Transverse colon (tissue), 4 donors: ENCODE data around the gene TSPAN5. TPM values are rescaled to one million over a fixed set of nuclear protein-coding genes. Genes with fewer than 3 reads are reported as not detected.

Experiments
- DNase-seq: peaks from one replicate; pipeline ENCODE4 v3.0.0-alpha.2; 2019
- H3K27ac ChIP-seq, 4 donors: fragments of 200-600 bp; sonication (generic); 2 replicates each; pipeline ENCODE4 v1.5.1; 2016 to 2018; ENCODE audit warnings: inconsistent platforms in 4 of 4
- H3K27me3 ChIP-seq: fragments of 200-600 bp; sonication (generic); 2 replicates; pipeline ENCODE4 v1.5.1; 2017; ENCODE audit warnings: inconsistent platforms
- H3K36me3 ChIP-seq, 4 donors: fragments of 200-600 bp; sonication (generic); 2 replicates each; pipeline ENCODE4 v1.5.1; 2017 to 2019; ENCODE audit warnings: inconsistent platforms in 4 of 4
- H3K4me1 ChIP-seq, 4 donors: fragments of 200-600 bp; sonication (generic); 2 replicates each; pipeline ENCODE4 v1.5.1; 2017 to 2020; ENCODE audit warnings: inconsistent platforms in 4 of 4
- H3K4me3 ChIP-seq, 4 donors: fragments of 200-600 bp; sonication (generic); 1 replicate in 1 of 4; 2 replicates in 3 of 4; pipeline versions ENCODE4 v1.5.1 to v1.6.1; 2017 to 2019; ENCODE audit warnings: inconsistent platforms in 4 of 4
- H3K9me3 ChIP-seq, 2 donors: fragments of 200-600 bp; sonication (generic); 2 replicates each; pipeline ENCODE4 v1.5.1; 2017 to 2019; ENCODE audit warnings: inconsistent platforms in 2 of 2
- EP300 ChIP-seq: sonication (generic); formaldehyde crosslinking; IDR thresholded peaks from one replicate; pipeline ENCODE4 v1.6.1; 2017; ENCODE audit warnings: antibody characterized with exemption, low read depth
- POLR2A ChIP-seq: fragments of 450-650 bp; IDR thresholded peaks from one replicate; pipeline ENCODE4 v1.6.1; 2016; ENCODE audit warnings: antibody characterized with exemption, mild to moderate bottlenecking, moderate library complexity
- POLR2AphosphoS5 ChIP-seq, 3 donors: sonication (generic); formaldehyde crosslinking; IDR thresholded peaks; one replicate each; pipeline ENCODE4 v1.6.1; 2016; ENCODE audit warnings: antibody characterized with exemption in 3 of 3
- WGBS, 2 donors: methylation state at CpG; one replicate each; pipeline ENCODE4 v1.1.5; 2018; ENCODE audit warnings: low coverage in 1 of 2; 5-methylcytosine and 5-hydroxymethylcytosine counted together
- in situ Hi-C, 4 donors: fragments of 200-750 bp; cut with MboI; loops; one replicate each; pipeline versions ENCODE4 v1.15.0 to v1.15.1; 2017; ENCODE audit warnings: low sequenced_read_pairs in 3 of 4, low pct_ligation_motif_present in 1 of 4, low pct_unique_long_range_greater_than_20kb in 1 of 4
- intact Hi-C: fragments of 100-400 bp; cut with DNase I; formaldehyde crosslinking; loops from one replicate; pipeline ENCODE4 v1.15.1; 2023; ENCODE audit warnings: low total_unique reads
- total RNA-seq, 4 donors: library from RNA; depleted of rRNA; stranded (reverse); fragments of >200 nt; gene quantifications; one replicate each; pipeline ENCODE4 v1.1.0, GENCODE V29; 2016
- TF ChIP-seq, protein P1 (sequence below), 5 experiments: fragments of 200-600 bp in 3 of 5; fragments of 450-650 bp in 2 of 5; sonication (generic) in 3 of 5; IDR thresholded peaks; 1 replicate in 2 of 5; 2 replicates in 3 of 5; pipeline ENCODE4 v1.5.1; 2016 to 2017; ENCODE audit warnings: antibody characterized with exemption in 5 of 5, inconsistent platforms in 3 of 5, mild to moderate bottlenecking in 2 of 5, moderate library complexity in 1 of 5

Gene TSPAN5
- total RNA-seq, 4 donors from 2014 or later = 1.1 to 9.6 (median 4.4) TPM

DNA sequence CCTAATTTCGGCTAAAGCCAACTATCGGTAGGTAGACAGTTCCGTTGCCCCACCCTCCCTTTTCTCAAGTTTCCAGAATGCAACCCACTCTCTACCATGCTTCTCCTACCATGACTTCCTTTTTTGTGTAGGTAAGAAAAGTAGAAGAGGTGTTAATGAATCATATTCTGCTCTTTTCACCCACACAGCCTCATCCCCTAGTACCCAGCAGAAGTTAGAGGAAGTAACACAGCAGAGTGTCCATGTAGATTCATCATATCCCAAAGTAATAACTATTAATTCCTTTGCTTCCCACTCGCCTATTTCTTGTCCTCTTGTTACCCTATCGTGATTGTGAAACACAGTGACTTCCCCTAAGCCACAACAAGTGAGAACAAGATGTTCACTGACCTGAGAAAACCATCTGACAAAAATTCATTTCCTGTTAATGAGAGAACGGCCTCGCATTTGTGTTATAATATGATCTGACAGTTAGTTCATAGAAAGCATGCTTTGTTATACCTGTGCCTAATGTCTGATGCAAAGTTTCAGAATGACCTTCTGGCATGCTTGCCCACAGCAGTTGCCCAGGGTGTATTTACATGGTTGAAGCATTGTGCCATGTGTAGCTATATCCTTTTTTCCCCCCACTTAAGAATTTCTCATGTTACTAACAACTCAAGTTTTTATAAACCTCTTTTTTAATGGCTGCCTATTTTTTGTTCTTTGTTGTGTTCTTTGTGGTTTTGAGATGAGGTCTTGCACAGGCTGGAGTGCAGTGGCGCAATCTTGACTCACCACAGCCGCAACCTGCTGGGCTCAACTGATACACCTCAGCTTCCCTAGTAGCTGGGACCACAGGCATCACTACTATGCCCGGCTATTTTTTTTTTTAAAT is 211.7 kb downstream of the TSPAN5 start:
- in situ Hi-C loops (no loop called here), intact Hi-C loops (no loop called here)
- DNase-seq = peak; percentile 45
- Histone ChIP-seq H3K9me3 (no peaks in the 10 kb centered on the region), H3K36me3 (peaks cover 0 to 6% (median 0%) of the 10 kb centered on the region in 4 donors), H3K4me1 (peaks cover 0 to 5% (median 0%) of the 10 kb centered on the region in 4 donors), H3K27ac (peak overlapping the region; percentile 28 to 55 (median 46)), H3K27me3 (no peaks in the 10 kb centered on the region), H3K4me3 (no peak overlapping the region)
- WGBS, 2 donors = 65 to 72% methylated on average over 8 to 10 of the region's 10 CpGs
- TF ChIP-seq POLR2AphosphoS5 (IDR thresholded peaks at IDR 0.05) = peak in 1 of 3 donors; percentile 32
- TF ChIP-seq POLR2A = no peak

DNA sequence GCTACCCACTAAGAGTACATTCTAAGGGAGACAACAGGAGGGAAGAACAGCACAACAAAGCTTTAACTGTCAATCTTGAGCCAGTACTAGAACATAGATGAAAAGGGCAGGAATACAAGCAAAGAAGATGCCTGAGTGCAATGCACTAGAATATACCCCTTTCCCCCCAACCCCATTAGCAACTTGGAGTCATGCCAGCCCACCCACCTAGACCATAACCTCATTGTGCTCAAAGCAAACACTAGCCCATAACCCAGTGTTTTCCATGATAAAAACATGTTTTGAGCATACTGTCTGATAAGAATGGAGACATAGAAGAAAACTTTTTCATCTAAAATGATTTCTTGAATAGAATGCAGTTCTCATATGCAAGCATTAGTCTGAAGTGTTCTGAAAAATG is 214.0 kb downstream of the TSPAN5 start:
- Histone ChIP-seq H3K4me3 (no peak overlapping the region), H3K27me3 (no peaks in the 10 kb centered on the region), H3K4me1 (peaks cover 0 to 5% (median 0%) of the 10 kb centered on the region in 4 donors), H3K9me3 (no peaks in the 10 kb centered on the region), H3K27ac (no peak overlapping the region), H3K36me3 (peaks cover 0 to 11% (median 4%) of the 10 kb centered on the region in 4 donors)
- in situ Hi-C loops = no loop called here
- intact Hi-C loops = no loop called here
- no peak for DNase-seq
- TF ChIP-seq, protein P1, sequence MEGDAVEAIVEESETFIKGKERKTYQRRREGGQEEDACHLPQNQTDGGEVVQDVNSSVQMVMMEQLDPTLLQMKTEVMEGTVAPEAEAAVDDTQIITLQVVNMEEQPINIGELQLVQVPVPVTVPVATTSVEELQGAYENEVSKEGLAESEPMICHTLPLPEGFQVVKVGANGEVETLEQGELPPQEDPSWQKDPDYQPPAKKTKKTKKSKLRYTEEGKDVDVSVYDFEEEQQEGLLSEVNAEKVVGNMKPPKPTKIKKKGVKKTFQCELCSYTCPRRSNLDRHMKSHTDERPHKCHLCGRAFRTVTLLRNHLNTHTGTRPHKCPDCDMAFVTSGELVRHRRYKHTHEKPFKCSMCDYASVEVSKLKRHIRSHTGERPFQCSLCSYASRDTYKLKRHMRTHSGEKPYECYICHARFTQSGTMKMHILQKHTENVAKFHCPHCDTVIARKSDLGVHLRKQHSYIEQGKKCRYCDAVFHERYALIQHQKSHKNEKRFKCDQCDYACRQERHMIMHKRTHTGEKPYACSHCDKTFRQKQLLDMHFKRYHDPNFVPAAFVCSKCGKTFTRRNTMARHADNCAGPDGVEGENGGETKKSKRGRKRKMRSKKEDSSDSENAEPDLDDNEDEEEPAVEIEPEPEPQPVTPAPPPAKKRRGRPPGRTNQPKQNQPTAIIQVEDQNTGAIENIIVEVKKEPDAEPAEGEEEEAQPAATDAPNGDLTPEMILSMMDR (IDR thresholded peaks at IDR 0.05) = no peak
- no peak for TF ChIP-seq POLR2AphosphoS5 (IDR thresholded peaks at IDR 0.05)
- no peak for TF ChIP-seq POLR2A
- no peak for TF ChIP-seq EP300

DNA sequence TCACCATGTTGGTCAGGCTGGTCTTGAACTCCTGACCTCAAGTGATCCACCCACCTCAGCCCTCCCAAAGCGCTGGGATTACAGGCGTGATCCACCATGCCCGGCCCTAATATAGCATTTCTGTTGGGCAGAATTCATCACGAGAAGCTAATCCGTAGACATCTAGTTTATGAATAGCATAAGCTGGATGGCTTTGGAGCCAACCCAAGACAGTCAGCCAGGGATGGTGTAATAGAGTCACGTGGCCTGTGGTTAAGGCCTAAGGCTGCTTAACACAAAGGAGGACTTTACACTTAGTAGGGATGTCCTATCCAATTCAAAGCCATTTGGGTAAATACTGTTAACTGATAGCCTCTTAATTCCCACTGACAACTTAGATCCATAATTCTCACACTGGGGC is 223.6 kb downstream of the TSPAN5 start:
- WGBS, 2 donors = 96% methylated on average over 6 of the region's 6 CpGs; no CpG with 5 or more reads in 1 of the 2 donors
- intact Hi-C loops = loop anchor here (5.0 kb wide), 1 partner anchor 1358 kb away; no protein-coding TSS in a partner anchor

DNA sequence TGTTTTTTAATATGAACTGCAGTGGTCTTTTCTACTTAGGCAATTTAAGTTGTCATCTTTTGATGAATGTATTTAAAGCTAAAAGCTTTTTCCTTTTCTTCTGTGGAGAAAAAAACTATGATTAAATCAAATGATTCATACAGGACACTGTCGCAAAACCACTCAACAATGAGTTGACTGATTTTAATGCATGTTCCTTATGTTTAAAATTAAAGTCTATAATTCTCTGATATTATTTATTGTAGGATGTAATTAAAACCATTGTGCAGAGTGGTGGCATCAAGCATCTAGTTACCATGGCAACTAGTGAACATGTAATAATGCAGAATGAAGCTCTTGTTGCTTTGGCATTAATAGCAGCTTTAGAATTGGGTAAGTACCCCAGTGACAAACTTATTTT is 224.7 kb downstream of the TSPAN5 start:
- no peak for DNase-seq
- no peak overlapping the region for H3K4me3 ChIP-seq
- TF ChIP-seq, protein P1 (IDR thresholded peaks at IDR 0.05) = no peak
- TF ChIP-seq POLR2A (no peak), POLR2AphosphoS5 (IDR thresholded peaks at IDR 0.05) (no peak), EP300 (no peak)
- 89 to 100% methylated on average over 1 of the region's 1 CpG for WGBS, 2 donors
- intact Hi-C loops = loop anchor here (5.0 kb wide), 1 partner anchor 1356 kb away; no protein-coding TSS in a partner anchor
- H3K27ac ChIP-seq = no peak overlapping the region
- no peaks in the 10 kb centered on the region for H3K4me1 ChIP-seq
- in situ Hi-C loops = no loop called here
- H3K36me3 ChIP-seq = peaks cover 0 to 11% (median 5%) of the 10 kb centered on the region in 4 donors
- no peaks in the 10 kb centered on the region for H3K9me3 ChIP-seq
- H3K27me3 ChIP-seq = no peaks in the 10 kb centered on the region

More for the DNA sequence above, 223.6 kb downstream of the TSPAN5 start:
- Histone ChIP-seq H3K4me1 (no peaks in the 10 kb centered on the region), H3K27me3 (no peaks in the 10 kb centered on the region), H3K9me3 (no peaks in the 10 kb centered on the region), H3K36me3 (peaks cover 0 to 11% (median 5%) of the 10 kb centered on the region in 4 donors), H3K4me3 (no peak overlapping the region), H3K27ac (no peak overlapping the region)
- DNase-seq = no peak
- TF ChIP-seq, protein P1 (IDR thresholded peaks at IDR 0.05) = no peak
- TF ChIP-seq POLR2AphosphoS5 (IDR thresholded peaks at IDR 0.05) = no peak
- no peak for TF ChIP-seq EP300
- TF ChIP-seq POLR2A = no peak
- in situ Hi-C loops = no loop called here
